Ishikawa (cell line): ENCODE data around the gene RARB.

ENCODE experiments used
- CEBPB ChIP-seq: IDR thresholded peaks from 2 replicates; pipeline ENCODE4 v1.6.1; 2012
- CREB1 ChIP-seq: IDR thresholded peaks from 2 replicates; pipeline ENCODE4 v1.6.1; 2012; ENCODE audit warnings: low read depth
- EGR1 ChIP-seq: IDR thresholded peaks from 2 replicates; pipeline ENCODE4 v1.6.1; 2012
- EP300 ChIP-seq: IDR thresholded peaks from 2 replicates; pipeline ENCODE4 v1.6.1; 2012; ENCODE audit warnings: borderline replicate concordance
- FOXM1 ChIP-seq: IDR thresholded peaks from 2 replicates; pipeline ENCODE4 v1.6.1; 2012; ENCODE audit warnings: low read depth, borderline replicate concordance
- NFIC ChIP-seq: IDR thresholded peaks from 2 replicates; pipeline ENCODE4 v1.6.1; 2012
- RAD21 ChIP-seq: IDR thresholded peaks from 2 replicates; pipeline ENCODE4 v1.6.1; 2012; ENCODE audit warnings: low read depth
- TAF1 ChIP-seq: IDR thresholded peaks from 2 replicates; pipeline ENCODE4 v1.6.1; 2012; ENCODE audit warnings: low read depth, mild to moderate bottlenecking
- TCF12 ChIP-seq: IDR thresholded peaks from 2 replicates; pipeline ENCODE4 v1.6.1; 2012; ENCODE audit warnings: low read depth
- TEAD4 ChIP-seq: IDR thresholded peaks from 2 replicates; pipeline ENCODE4 v1.6.1; 2012
- YY1 ChIP-seq: IDR thresholded peaks from 2 replicates; pipeline ENCODE4 v1.6.1; 2012; ENCODE audit warnings: low read depth
- ZBTB7A ChIP-seq: IDR thresholded peaks from 2 replicates; pipeline ENCODE4 v1.6.1; 2012; ENCODE audit warnings: low read depth
- TF ChIP-seq, protein P1 (sequence below): IDR thresholded peaks from 2 replicates; pipeline ENCODE4 v1.6.1; 2012
- TF ChIP-seq, protein P2 (sequence below): IDR thresholded peaks from 2 replicates; pipeline ENCODE4 v1.6.1; 2012
- TF ChIP-seq, protein P3 (sequence below): IDR thresholded peaks from 2 replicates; pipeline ENCODE4 v1.6.1; 2012; ENCODE audit warnings: low read depth, mild to moderate bottlenecking

The RARB gene

DNA sequence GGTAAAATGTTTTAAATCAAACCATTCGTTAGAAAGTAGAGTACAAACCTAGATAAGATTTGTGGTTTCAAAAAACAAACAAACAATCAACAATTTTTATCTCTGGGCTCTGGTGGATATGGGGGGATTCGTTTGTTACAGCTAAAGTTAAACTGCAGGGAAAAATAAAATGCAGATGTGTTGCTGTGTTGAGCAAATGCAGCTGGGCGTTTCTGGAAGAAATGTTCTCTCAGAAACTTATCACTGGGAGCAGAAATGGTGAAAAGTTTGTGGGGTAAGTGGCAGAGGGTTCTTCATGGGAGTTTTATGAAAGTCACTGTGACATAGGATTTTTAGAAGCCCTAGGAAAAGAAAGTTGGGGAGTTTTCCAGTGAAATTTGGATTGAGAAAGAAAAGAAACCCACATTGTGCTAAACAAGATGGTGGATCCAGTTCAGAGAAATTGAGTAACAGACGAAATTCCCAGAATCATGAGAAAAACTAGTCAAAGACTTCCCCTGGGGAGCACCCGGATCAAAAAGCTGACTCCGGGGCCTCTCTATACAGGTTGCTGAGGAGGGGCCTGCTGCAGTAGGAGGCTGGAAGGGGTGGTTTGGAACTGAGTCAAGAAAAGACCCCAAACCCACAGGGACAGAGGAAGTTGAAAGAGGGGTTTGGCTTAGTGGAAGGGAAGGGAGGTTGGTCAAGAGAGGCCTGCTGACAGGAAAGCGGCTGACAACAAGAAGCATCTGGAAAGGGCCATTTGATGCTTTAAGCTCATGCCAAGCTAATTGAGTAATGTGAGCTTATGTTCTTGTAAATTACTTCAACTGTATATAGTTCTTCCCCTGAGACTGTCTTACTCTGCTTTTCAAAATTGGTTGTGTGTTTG, 108.7 kb downstream of the RARB start:
- TF ChIP-seq EP300 (no peak), CREB1 (no peak), NFIC (no peak), TAF1 (no peak), TEAD4 (no peak), FOXM1 (no peak), TCF12 (no peak), RAD21 (no peak), CEBPB (no peak), EGR1 (no peak), ZBTB7A (no peak)
- TF ChIP-seq, protein P1, sequence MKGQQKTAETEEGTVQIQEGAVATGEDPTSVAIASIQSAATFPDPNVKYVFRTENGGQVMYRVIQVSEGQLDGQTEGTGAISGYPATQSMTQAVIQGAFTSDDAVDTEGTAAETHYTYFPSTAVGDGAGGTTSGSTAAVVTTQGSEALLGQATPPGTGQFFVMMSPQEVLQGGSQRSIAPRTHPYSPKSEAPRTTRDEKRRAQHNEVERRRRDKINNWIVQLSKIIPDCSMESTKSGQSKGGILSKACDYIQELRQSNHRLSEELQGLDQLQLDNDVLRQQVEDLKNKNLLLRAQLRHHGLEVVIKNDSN: no peak
- TF ChIP-seq, protein P2, sequence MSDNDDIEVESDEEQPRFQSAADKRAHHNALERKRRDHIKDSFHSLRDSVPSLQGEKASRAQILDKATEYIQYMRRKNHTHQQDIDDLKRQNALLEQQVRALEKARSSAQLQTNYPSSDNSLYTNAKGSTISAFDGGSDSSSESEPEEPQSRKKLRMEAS: no peak
- TF ChIP-seq, protein P3, sequence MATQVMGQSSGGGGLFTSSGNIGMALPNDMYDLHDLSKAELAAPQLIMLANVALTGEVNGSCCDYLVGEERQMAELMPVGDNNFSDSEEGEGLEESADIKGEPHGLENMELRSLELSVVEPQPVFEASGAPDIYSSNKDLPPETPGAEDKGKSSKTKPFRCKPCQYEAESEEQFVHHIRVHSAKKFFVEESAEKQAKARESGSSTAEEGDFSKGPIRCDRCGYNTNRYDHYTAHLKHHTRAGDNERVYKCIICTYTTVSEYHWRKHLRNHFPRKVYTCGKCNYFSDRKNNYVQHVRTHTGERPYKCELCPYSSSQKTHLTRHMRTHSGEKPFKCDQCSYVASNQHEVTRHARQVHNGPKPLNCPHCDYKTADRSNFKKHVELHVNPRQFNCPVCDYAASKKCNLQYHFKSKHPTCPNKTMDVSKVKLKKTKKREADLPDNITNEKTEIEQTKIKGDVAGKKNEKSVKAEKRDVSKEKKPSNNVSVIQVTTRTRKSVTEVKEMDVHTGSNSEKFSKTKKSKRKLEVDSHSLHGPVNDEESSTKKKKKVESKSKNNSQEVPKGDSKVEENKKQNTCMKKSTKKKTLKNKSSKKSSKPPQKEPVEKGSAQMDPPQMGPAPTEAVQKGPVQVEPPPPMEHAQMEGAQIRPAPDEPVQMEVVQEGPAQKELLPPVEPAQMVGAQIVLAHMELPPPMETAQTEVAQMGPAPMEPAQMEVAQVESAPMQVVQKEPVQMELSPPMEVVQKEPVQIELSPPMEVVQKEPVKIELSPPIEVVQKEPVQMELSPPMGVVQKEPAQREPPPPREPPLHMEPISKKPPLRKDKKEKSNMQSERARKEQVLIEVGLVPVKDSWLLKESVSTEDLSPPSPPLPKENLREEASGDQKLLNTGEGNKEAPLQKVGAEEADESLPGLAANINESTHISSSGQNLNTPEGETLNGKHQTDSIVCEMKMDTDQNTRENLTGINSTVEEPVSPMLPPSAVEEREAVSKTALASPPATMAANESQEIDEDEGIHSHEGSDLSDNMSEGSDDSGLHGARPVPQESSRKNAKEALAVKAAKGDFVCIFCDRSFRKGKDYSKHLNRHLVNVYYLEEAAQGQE: no peak

DNA sequence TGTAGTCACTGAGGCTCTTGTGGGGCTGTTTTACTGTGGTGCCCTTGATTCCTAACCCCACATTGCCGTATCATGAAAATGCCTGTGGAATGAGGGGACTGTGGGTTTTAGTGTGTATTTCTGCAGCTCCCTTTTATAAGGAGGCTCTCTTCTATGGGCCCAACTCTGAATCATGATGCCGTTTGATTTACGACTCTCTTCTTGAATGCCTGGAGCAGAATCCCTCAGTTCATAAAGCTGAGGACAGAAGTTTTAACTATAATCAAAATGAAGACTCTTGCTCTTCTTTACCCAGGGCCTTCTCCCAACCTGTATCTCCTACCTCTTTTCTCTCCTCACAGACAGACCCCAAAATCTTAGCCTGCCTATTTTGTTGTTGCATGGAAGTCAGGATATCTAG, 109.5 kb downstream of the RARB start:
- no peak for TF ChIP-seq TCF12
- no peak for TF ChIP-seq YY1
- TF ChIP-seq TAF1: no peak
- no peak for TF ChIP-seq EP300
- TF ChIP-seq CEBPB: no peak
- TF ChIP-seq EGR1: no peak

DNA sequence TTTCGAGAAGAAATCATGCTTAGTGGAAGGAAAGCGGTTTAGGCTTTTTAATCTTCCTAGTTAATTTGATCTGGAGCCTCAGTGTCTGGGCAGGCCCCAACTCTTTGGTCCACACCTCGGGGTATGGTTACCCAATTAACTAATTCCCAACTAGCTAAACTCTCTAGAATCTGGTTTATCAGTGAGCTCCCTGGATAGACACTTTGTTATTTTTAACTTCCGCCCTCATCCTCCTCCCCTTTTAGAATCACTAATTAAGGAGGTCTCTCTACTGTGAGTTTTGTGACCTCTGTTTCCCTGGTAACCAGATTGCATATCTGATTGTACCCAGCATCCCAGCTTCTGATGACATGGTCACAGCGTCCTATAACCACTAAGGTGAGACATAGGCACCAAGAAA, 112.2 kb downstream of the RARB start:
- TF ChIP-seq, protein P3: no peak
- no peak for TF ChIP-seq FOXM1
- no peak for TF ChIP-seq TEAD4
- TF ChIP-seq, protein P2: no peak
- no peak for TF ChIP-seq NFIC
- TF ChIP-seq TCF12: no peak
- TF ChIP-seq CREB1: no peak
- TF ChIP-seq RAD21: no peak
- no peak for TF ChIP-seq ZBTB7A
- no peak for TF ChIP-seq EP300
- TF ChIP-seq EGR1: no peak
- TF ChIP-seq, protein P1: no peak
- no peak for TF ChIP-seq CEBPB
- TF ChIP-seq YY1: no peak
- TF ChIP-seq TAF1: no peak

DNA sequence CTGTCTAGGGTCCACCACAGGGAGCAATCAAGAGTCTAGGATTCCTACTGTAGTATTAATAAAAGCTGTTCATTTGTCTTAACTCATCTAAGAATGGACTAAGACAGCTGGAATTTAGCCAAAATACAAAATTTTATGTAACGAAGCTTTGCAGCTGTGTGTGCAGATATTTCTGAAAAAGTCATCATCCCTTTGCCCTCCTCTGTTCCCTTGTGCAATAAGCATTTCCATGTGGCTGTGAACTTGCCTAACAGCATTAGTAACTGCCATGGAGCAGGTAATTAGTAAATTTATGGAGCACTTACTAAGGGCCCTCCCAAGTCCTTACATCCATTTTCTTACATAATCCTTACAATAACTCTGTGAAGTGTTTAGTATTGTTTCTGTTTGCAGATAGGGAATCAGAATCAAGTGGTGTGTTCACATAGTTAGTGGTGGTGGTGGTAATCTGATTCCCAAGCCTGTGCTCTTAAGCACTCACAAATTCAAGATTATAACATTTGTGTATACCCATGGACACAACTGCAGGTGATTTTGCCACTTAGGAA, 114.5 kb downstream of the RARB start:
- no peak for TF ChIP-seq TAF1
- TF ChIP-seq TEAD4: no peak
- TF ChIP-seq NFIC: no peak
- no peak for TF ChIP-seq EGR1
- TF ChIP-seq FOXM1: no peak
- no peak for TF ChIP-seq CREB1

DNA sequence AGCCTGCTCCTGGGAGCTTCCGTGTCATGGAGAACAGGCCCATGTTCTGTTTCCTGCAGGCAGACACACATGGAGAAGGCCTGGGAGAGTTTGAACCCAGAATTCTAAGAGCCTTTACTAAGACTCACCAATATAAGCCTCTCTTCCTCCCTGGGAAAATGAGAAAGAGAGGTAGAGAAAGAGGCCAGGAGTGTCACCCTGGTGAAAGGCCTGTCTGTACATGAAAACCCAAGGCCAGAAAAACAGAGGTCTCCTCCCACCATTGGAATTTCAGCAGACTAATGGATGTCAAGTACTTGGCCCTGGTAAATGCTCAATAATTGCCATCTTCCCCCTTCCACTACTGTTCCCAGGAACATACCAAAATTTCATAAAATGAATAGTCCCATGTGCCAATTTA, 119.0 kb downstream of the RARB start:
- TF ChIP-seq TEAD4: no peak
- no peak for TF ChIP-seq TCF12
- no peak for TF ChIP-seq EP300
- TF ChIP-seq EGR1: no peak
- no peak for TF ChIP-seq YY1
- TF ChIP-seq, protein P2: no peak
- TF ChIP-seq FOXM1: no peak
- no peak for TF ChIP-seq TAF1
- TF ChIP-seq, protein P1: no peak
- no peak for TF ChIP-seq NFIC
- TF ChIP-seq ZBTB7A: no peak
- no peak for TF ChIP-seq RAD21
- TF ChIP-seq, protein P3: no peak
- TF ChIP-seq CEBPB: no peak
- TF ChIP-seq CREB1: no peak
